Stimulated activated naive CD8-positive, alpha-beta T cell treated with anti-CD3 and anti-CD28 coated beads, Interleukin-15, amount 100 ng/mL, for 72 hours (primary cell): ENCODE measurements around the gene OR2J3.
"Not testable (repeated sequence)": the region's sequence is repeated elsewhere in the genome, so short reads cannot be mapped to it uniquely, and the experiment has no call there.

ENCODE experiments used
- ATAC-seq: fragments of 150-1000 bp; cut with Tn5 transposase; 2 replicates; pipeline ENCODE4 v1.10.0; 2021; ENCODE audit warnings: mild to moderate bottlenecking, moderate library complexity
- DNase-seq, 2 donors: peaks; one replicate each; pipeline ENCODE4 v3.0.0; 2021 to 2022
- H3K27ac Mint-ChIP-seq, 2 donors: one replicate each; pipeline ENCODE4 v1.8.0; 2022; ENCODE audit warnings: mild to moderate bottlenecking in 2 of 2, mixed read lengths in 2 of 2, moderate library complexity in 2 of 2
- H3K27me3 Mint-ChIP-seq: one replicate; pipeline ENCODE4 v1.8.0; 2022; ENCODE audit warnings: mixed read lengths
- H3K4me1 Mint-ChIP-seq: one replicate; pipeline ENCODE4 v1.8.0; 2022; ENCODE audit warnings: mild to moderate bottlenecking, mixed read lengths
- H3K4me3 Mint-ChIP-seq, 2 donors: one replicate each; pipeline ENCODE4 v1.8.0; 2022; ENCODE audit warnings: mild to moderate bottlenecking in 2 of 2, mixed read lengths in 2 of 2, moderate library complexity in 1 of 2
- H3K9me3 Mint-ChIP-seq, 2 donors: one replicate each; pipeline ENCODE4 v1.8.0; 2022; ENCODE audit warnings: mixed read lengths in 2 of 2

The OR2J3 gene

GRCh38 chr6:29107758-29108157 lies at the start of gene OR2J3:
OR2J3 (plus strand) TSS chr6:29108058; CDS start chr6:29111891, 3,833 bp downstream.
- no peak within 1 kb of the TSS for H3K27ac Mint-ChIP-seq
- no peak within 1 kb of the TSS for H3K4me3 Mint-ChIP-seq
- peaks cover 56% of the 10 kb centered on the region for H3K27me3 Mint-ChIP-seq
- no peak for ATAC-seq
- no peak for DNase-seq
- no peaks in the 10 kb centered on the region for H3K9me3 Mint-ChIP-seq
- no peaks in the 10 kb centered on the region for H3K4me1 Mint-ChIP-seq

GRCh38 chr6:29071831-29072723 lies 35.8 kb upstream of the OR2J3 start:
- H3K9me3 Mint-ChIP-seq: no peaks in the 10 kb centered on the region
- no peak overlapping the region for H3K27ac Mint-ChIP-seq
- H3K27me3 Mint-ChIP-seq: peaks cover 43% of the 10 kb centered on the region
- H3K4me1 Mint-ChIP-seq: no peaks in the 10 kb centered on the region
- DNase-seq (peak; percentile 6 to 11), ATAC-seq (no peak)
- H3K4me3 Mint-ChIP-seq: no peak overlapping the region

GRCh38 chr6:29079203-29079602 lies 28.7 kb upstream of the OR2J3 start:
- no peak overlapping the region for H3K4me3 Mint-ChIP-seq
- H3K4me1 Mint-ChIP-seq: no peaks in the 10 kb centered on the region
- H3K27ac Mint-ChIP-seq: no peak overlapping the region
- peaks cover 20% of the 10 kb centered on the region for H3K27me3 Mint-ChIP-seq
- no peak for ATAC-seq
- no peaks in the 10 kb centered on the region for H3K9me3 Mint-ChIP-seq
- no peak for DNase-seq

- no peak for ATAC-seq
- DNase-seq: no peak
- no peak overlapping the region for H3K4me3 Mint-ChIP-seq
Measured at GRCh38 chr6:29081312-29081711, 26.5 kb upstream of the OR2J3 start.

GRCh38 chr6:29082457-29082856 lies 25.4 kb upstream of the OR2J3 start:
- no peak overlapping the region for H3K4me3 Mint-ChIP-seq
- no peaks in the 10 kb centered on the region for H3K9me3 Mint-ChIP-seq
- DNase-seq (no peak), ATAC-seq (no peak)
- no peaks in the 10 kb centered on the region for H3K4me1 Mint-ChIP-seq
- H3K27me3 Mint-ChIP-seq: peaks cover 31% of the 10 kb centered on the region
- peak overlapping the region in 1 of 2 donors; percentile 6 for H3K27ac Mint-ChIP-seq

More at GRCh38 chr6:29081312-29081711, 26.5 kb upstream of the OR2J3 start:
- peak overlapping the region in 1 of 2 donors; percentile 30 for H3K27ac Mint-ChIP-seq
- no peaks in the 10 kb centered on the region for H3K4me1 Mint-ChIP-seq
- H3K27me3 Mint-ChIP-seq: peaks cover 23% of the 10 kb centered on the region
- H3K9me3 Mint-ChIP-seq: no peaks in the 10 kb centered on the region

- ATAC-seq (no peak), DNase-seq (no peak)
- peaks cover 47% of the 10 kb centered on the region for H3K27me3 Mint-ChIP-seq
- H3K9me3 Mint-ChIP-seq: no peaks in the 10 kb centered on the region
- no peak within 1 kb of the TSS for H3K4me3 Mint-ChIP-seq
- H3K4me1 Mint-ChIP-seq: no peaks in the 10 kb centered on the region
- H3K27ac Mint-ChIP-seq: no peak within 1 kb of the TSS
Measured at GRCh38 chr6:29087213-29087612, 20.6 kb upstream of the OR2J3 start, which contains the start of gene OR2B3. OR2B3 (minus strand) TSS chr6:29087313; CDS start chr6:29087248, 65 bp downstream.

- DNase-seq (no peak), ATAC-seq (no peak)
- Mint-ChIP-seq H3K9me3 (no peaks in the 10 kb centered on the region), H3K4me1 (no peaks in the 10 kb centered on the region), H3K27ac (no peak overlapping the region), H3K4me3 (no peak overlapping the region), H3K27me3 (peaks cover 26% of the 10 kb centered on the region)
Measured at GRCh38 chr6:29092957-29093356, 14.9 kb upstream of the OR2J3 start.

- Mint-ChIP-seq H3K4me3 (no peak overlapping the region), H3K27ac (no peak overlapping the region), H3K4me1 (no peaks in the 10 kb centered on the region), H3K9me3 (no peaks in the 10 kb centered on the region), H3K27me3 (peaks cover 22% of the 10 kb centered on the region)
- DNase-seq: no peak
- no peak for ATAC-seq
Measured at GRCh38 chr6:29097803-29098202, 10.1 kb upstream of the OR2J3 start.

- Mint-ChIP-seq H3K27me3 (peaks cover 30% of the 10 kb centered on the region), H3K27ac (no peak within 1 kb of the TSS), H3K4me3 (no peak within 1 kb of the TSS), H3K9me3 (no peaks in the 10 kb centered on the region), H3K4me1 (no peaks in the 10 kb centered on the region)
- no peak for DNase-seq
- no peak for ATAC-seq
Measured at GRCh38 chr6:29099190-29099589, 8.7 kb upstream of the OR2J3 start, which contains the start of gene OR2J1. OR2J1 (plus strand) TSS chr6:29099490; CDS start chr6:29100943, 1,453 bp downstream.

GRCh38 chr6:29112135-29112534 lies 4.3 kb downstream of the OR2J3 start:
- H3K27ac Mint-ChIP-seq: no peak overlapping the region
- DNase-seq (no peak), ATAC-seq (no peak)
- peaks cover 61% of the 10 kb centered on the region for H3K27me3 Mint-ChIP-seq
- no peaks in the 10 kb centered on the region for H3K4me1 Mint-ChIP-seq
- no peaks in the 10 kb centered on the region for H3K9me3 Mint-ChIP-seq
- H3K4me3 Mint-ChIP-seq: no peak overlapping the region

- not testable (repeated sequence) for H3K9me3 Mint-ChIP-seq, DNase-seq, H3K27ac Mint-ChIP-seq, ATAC-seq, H3K4me1 Mint-ChIP-seq, H3K4me3 Mint-ChIP-seq
- peaks cover 47% of the 10 kb centered on the region for H3K27me3 Mint-ChIP-seq
Measured at GRCh38 chr6:29114964-29115363, 7.1 kb downstream of the OR2J3 start.

GRCh38 chr6:29129326-29130012 lies 21.6 kb downstream of the OR2J3 start:
- Mint-ChIP-seq H3K4me1 (no peaks in the 10 kb centered on the region), H3K4me3 (no peak overlapping the region), H3K27me3 (peaks cover 35% of the 10 kb centered on the region), H3K27ac (no peak overlapping the region), H3K9me3 (no peaks in the 10 kb centered on the region)
- ATAC-seq: no peak
- DNase-seq: no peak

- DNase-seq (no peak), ATAC-seq (no peak)
- H3K27me3 Mint-ChIP-seq: peaks cover 38% of the 10 kb centered on the region
- no peak overlapping the region for H3K27ac Mint-ChIP-seq
- no peak overlapping the region for H3K4me3 Mint-ChIP-seq
- no peaks in the 10 kb centered on the region for H3K4me1 Mint-ChIP-seq
- H3K9me3 Mint-ChIP-seq: no peaks in the 10 kb centered on the region
Measured at GRCh38 chr6:29130644-29131043, 22.8 kb downstream of the OR2J3 start.

- no peaks in the 10 kb centered on the region for H3K4me1 Mint-ChIP-seq
- H3K4me3 Mint-ChIP-seq: no peak overlapping the region
- H3K9me3 Mint-ChIP-seq: no peaks in the 10 kb centered on the region
- DNase-seq: no peak
- peaks cover 38% of the 10 kb centered on the region for H3K27me3 Mint-ChIP-seq
- no peak for ATAC-seq
- no peak overlapping the region for H3K27ac Mint-ChIP-seq
Measured at GRCh38 chr6:29131691-29132090, 23.8 kb downstream of the OR2J3 start.

- ATAC-seq (no peak), DNase-seq (no peak)
- H3K4me3 Mint-ChIP-seq: no peak overlapping the region
- H3K9me3 Mint-ChIP-seq: no peaks in the 10 kb centered on the region
- no peaks in the 10 kb centered on the region for H3K4me1 Mint-ChIP-seq
- H3K27ac Mint-ChIP-seq: no peak overlapping the region
- peaks cover 27% of the 10 kb centered on the region for H3K27me3 Mint-ChIP-seq
Measured at GRCh38 chr6:29137724-29138123, 29.9 kb downstream of the OR2J3 start.

- ATAC-seq (no peak), DNase-seq (no peak)
- Mint-ChIP-seq H3K9me3 (no peaks in the 10 kb centered on the region), H3K27ac (no peak overlapping the region), H3K4me1 (no peaks in the 10 kb centered on the region), H3K27me3 (peaks cover 27% of the 10 kb centered on the region), H3K4me3 (no peak overlapping the region)
Measured at GRCh38 chr6:29141606-29142005, 33.7 kb downstream of the OR2J3 start.
